HL-60 (cell line): ENCODE data around the gene MAGI2.

Source experiments
- CTCF ChIP-seq: IDR thresholded peaks from one replicate; pipeline ENCODE4 v1.5.1; 2011; ENCODE audit warnings: low read length, control low read depth, inconsistent platforms; ENCODE audit not compliant: insufficient read depth
- GABPA ChIP-seq: IDR thresholded peaks from 2 replicates; pipeline ENCODE4 v1.6.1; 2012; ENCODE audit warnings: low read depth
- POLR2AphosphoS5 ChIP-seq: IDR thresholded peaks from 2 replicates; pipeline ENCODE4 v1.6.1; 2012; ENCODE audit warnings: low read depth
- SPI1 ChIP-seq: IDR thresholded peaks from 2 replicates; pipeline ENCODE4 v1.6.1; 2012; ENCODE audit warnings: low read depth, mild to moderate bottlenecking, borderline replicate concordance

- TF ChIP-seq GABPA (no peak), CTCF (no peak), POLR2AphosphoS5 (no peak), SPI1 (no peak)
Observed at GRCh38 chr7:78043159-78043558, 1410.3 kb downstream of the MAGI2 start.
